ENCODE measurements around the gene ERMN. TPM values are rescaled to one million over a fixed set of nuclear protein-coding genes. Genes with fewer than 3 reads are reported as not detected.

ERMN gene
- polyA plus RNA-seq, 3 donors = 0.05 to 0.15 TPM; not detected in 1

DNA sequence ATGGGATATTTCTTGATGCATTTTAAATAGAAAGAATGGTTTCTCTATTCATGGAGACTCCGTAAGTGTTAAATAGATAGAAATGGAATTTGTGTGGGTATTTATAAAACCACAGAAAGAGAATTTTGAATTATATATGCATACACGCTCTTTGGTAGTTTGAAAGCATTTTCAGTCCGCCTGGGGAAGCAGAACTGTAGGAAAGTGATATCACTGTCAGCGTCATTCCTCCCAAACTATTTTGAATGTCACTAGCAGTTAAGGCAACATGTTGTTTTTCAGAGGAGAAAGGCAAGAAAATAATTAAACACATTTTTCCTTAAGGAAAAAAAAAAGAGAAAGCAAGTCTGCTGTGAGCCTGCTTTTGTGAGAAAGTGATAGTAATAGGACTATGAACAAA, 8.7 kb upstream of the ERMN start:
- 89 to 90% (median 89%) methylated on average over 4 of the region's 4 CpGs for WGBS, 3 donors
- H3K27ac ChIP-seq (ENCODE audit: low read depth, low read length) = no peak overlapping the region

DNA sequence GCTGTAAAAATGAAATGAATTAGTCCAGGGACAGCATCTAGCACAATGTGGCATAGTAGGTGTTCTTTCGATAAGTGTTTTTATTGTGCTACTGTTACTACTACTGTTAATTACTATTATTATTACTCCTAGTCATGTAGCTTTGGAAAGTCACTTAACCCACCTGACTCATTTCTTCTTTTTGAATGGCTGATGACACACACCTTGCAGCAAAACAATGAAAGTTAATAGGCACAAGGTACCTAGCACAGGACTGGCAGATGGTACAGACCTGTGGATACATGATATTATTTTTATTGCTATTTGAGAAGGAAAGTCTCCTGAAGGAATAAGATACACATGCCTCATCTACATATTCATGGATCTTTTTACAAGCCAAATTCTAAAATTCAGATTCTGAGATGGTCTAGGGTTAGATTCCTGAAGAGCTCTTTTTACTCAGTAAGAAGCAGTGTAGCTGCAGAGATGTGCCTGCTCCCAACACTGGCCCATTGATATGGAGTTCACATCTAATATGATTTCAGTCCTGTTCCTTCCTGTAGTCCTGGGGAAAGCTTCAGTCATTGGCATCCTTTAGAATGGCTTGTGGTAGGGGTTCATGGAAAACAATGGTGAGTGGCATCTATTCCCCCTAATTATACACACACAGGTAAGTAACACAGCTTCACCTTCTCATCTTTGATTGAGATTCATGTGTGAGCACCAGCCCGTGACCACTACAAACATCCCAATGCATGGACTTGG, 7.9 kb upstream of the ERMN start:
- WGBS, 3 donors = 90 to 96% (median 95%) methylated on average over 2 of the region's 2 CpGs

DNA sequence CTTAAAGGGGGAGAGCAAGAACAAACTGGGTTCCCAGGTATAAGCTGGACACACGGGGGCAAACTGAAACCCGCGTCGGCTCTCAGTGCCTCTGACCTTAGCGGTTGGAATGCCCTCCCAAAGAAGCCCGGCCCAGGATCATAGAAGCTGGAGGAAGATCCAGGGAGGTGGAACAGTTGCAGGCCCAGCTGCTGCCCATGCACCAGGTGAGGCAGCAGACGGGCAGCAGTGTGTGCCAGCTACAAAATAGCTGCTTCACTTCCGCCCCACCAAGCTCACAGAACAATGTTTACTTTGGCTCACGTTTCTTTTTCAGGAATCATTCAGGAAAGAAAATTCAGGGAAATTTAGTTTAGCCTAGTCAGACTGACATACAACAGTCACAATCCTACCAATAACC, 3.9 kb upstream of the ERMN start:
- no peak overlapping the region for H3K27ac ChIP-seq (ENCODE audit: low read depth, low read length)
- WGBS, 3 donors = 48 to 90% (median 86%) methylated on average over 9 of the region's 9 CpGs

More for the DNA sequence above, 7.9 kb upstream of the ERMN start:
- no peak overlapping the region for H3K27ac ChIP-seq (ENCODE audit: low read depth, low read length)

DNA sequence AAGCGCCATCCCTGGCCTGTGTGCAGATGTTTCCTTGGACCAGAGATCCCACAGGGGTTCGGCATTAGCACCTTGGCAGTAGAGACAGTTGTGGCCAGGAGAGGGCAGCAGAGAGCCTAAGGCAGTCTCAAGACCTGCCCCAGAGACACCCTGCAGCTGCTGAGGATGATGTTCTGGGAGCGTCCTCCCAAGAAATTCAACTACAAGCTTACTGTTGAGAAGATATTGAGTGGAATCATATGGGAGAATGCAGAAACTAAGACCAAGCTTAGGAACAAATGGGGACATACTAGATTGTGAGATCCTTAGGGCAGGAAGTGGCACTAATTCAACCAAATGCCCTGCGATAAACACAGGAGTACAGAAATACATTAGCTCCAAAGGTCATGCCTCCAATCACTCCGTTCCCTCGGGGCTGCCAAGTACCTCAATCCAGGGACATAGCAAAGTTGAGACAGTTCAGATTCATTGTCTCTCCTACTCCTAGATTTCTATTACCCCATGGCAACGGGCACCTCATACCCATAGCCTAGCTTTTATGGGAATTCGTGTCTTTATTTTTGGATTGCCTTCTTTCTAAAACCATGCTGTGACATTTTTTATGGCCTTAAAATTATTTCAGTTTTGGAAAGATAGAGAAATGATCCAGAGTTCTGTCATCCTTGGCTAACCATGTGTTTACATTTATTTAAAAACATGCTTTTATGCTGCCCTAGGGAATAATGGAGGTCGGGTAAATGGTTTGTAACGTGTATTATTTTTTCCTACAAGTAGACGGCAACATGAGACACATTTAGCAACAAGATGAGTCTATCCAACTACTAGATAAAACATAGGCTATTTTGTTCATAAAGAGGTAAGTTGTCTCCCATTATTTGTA, 2.2 kb upstream of the ERMN start:
- H3K27ac ChIP-seq (ENCODE audit: low read depth, low read length) = no peak overlapping the region
- 36 to 45% (median 40%) methylated on average over 11 of the region's 11 CpGs for WGBS, 3 donors

DNA sequence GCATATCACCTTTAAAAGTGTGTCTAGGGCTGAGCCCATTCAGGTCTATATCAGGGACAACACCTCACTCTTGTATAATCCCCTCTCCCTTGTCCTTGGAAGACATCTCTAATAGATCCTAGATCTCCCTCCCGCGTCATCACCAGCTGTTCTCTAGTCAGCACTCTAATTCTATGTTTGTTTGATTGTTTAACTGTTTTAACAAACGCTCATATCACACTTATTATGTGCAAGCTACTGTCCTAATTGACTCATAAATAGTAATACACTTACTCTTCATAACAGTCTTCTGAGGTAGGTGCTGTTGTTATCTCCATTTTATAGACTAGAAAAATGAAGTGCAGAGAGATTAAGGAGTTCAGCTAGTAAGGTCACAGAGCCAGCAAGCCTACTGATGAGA, 1.6 kb upstream of the ERMN start:
- WGBS, 3 donors = 75 to 89% (median 85%) methylated on average over 3 of the region's 3 CpGs
- H3K27ac ChIP-seq (ENCODE audit: low read depth, low read length) = no peak overlapping the region

DNA sequence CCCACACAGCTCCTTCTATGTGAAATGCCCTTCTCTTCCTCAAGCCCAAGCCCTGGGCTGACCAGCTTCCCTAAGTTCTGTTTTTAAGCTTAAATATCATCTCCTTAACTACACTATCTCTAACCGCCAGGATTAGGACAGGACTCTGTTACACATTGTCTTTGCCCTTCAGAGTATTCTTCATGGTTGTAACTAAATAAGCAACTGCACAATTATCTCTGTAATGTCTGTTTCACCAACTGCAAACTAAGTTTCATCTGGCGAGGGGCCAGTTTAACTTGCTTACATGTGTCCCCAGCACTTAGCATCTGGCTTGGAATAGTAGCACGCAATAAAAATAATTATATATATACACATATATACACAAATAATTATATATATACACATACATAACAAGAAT, 1.1 kb upstream of the ERMN start:
- 85 to 94% (median 89%) methylated on average over 3 of the region's 3 CpGs for WGBS, 3 donors
- no peak overlapping the region for H3K27ac ChIP-seq (ENCODE audit: low read depth, low read length)

DNA sequence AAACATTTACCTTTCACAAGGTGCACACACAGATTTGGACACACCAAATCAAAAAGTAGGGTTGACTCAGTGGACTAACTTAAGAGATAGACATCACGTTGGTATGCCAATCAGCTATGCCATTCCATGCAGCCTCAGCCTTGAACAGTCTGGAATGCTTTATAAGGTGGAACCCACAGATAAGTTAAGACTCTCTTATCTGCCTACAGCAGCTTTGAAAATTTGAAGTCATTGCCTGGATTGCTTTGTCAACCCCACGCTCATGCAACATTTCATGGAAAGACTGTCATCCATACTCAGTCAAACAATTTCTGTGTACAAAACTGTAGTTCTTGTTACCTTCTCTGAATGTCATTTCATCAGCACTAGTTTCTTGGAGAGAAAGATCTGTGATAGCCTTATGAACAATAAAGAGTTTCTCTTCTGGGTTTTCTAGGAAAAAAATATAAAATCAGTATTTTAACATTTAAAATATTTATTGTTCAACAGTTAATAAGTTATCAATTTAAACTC, 1.2 kb downstream of the ERMN start:
- 38 to 83% (median 72%) methylated on average over 2 of the region's 2 CpGs for WGBS, 3 donors

DNA sequence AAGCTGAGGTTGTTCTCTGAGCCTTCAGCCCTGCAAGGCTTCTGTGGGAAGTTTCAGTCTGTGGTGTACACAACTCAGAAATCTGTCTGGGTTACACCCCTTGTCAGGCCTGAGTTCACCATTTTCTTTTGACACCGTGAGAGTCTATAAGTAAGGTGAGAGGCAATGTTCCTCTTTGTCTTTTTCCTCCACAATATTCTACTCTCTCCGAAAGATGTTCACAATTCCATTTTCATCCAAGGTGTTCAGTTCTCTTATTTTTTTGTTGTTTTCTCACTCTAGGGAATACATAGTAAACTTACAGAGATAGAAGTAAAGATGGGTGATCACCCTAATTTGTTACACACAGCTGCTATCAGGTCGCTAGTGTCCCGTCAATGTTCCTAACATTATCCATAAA, 3.2 kb downstream of the ERMN start:
- H3K27ac ChIP-seq (ENCODE audit: low read depth, low read length) = no peak overlapping the region
- 80 to 92% (median 83%) methylated on average over 4 of the region's 4 CpGs for WGBS, 3 donors

More for the DNA sequence above, 1.2 kb downstream of the ERMN start:
- no peak overlapping the region for H3K27ac ChIP-seq (ENCODE audit: low read depth, low read length)

DNA sequence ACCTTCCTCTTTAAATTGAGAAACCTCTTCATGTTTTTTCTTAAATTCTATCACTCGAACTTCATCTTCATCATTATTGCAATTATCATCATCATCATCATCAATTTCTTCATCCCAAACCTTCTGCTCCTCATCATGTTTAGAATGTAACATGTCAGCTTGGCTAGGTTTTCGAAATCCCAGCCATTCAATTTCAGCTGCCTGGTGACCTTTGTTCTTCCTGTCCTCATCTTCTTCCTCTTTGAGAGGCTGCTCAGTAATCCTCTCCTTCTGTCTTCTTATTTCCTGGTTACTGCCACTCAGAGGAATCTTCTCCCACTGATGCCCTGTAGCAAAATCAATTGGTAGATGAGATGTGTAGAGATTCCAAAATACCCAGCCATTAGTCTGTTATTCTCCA, 4.2 kb downstream of the ERMN start:
- H3K27ac ChIP-seq (ENCODE audit: low read depth, low read length) = no peak overlapping the region
- 53 to 62% (median 61%) methylated on average over 2 of the region's 2 CpGs for WGBS, 3 donors

DNA sequence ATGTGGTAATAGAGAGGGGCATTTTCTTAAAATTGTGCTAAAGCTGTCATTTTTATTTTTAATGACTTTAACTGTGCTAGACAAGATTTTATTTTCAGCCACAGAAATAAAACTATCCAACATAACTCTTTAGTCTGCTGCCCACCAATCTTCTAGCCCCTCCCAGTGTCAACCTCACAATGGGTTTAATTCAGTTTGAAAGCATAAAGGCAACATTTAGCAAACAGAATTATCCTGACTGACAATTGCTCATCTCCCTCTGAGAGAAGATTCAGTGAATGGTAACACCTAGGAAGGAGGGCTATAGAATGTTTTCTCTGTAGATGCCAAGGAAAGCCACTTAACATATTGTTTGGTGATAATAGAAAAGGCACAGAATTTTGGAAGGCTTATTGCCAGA, 5.2 kb downstream of the ERMN start:
- no peak overlapping the region for H3K27ac ChIP-seq (ENCODE audit: low read depth, low read length)

DNA sequence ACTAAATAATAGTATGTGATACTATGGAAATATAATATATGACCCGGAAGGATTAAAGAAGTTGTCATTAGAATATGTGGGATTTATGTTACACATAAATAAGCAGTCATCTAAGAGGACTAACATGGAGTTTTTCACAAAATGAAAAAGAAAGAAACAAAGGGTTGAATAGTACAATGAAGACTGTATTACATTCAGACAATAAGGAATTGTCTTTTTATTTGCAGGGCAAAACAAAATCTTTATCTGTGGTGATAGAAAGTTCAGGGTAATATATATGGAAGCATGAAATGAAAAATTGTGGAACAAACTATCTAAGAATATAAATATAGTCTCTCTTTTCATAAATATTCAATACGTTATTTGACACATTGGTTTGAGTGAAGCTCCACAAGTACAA, 5.8 kb downstream of the ERMN start:
- no peak overlapping the region for H3K27ac ChIP-seq (ENCODE audit: low read depth, low read length)
- 84 to 90% (median 85%) methylated on average over 2 of the region's 2 CpGs for WGBS, 3 donors

DNA sequence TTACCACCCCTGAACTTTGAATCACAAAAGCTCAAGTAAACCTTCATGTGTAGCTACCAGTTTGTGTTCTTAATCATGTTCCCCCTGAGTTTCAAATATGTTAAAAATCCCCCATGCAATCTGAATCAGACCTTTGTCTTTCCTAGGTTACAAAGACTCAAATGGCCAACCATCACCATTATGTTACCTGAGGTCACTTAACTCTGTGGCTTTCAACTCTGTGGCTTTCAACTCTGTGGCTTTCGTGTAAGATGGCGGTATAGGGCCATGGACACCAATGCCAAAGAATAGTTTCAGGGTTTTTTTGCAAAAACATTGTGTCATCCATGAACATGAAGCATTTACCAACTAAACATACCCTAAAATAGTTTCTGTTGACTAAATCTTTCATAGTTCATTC, 6.7 kb downstream of the ERMN start:
- H3K27ac ChIP-seq (ENCODE audit: low read depth, low read length) = no peak overlapping the region
- WGBS, 3 donors = 95 to 97% (median 95%) methylated on average over 2 of the region's 2 CpGs

DNA sequence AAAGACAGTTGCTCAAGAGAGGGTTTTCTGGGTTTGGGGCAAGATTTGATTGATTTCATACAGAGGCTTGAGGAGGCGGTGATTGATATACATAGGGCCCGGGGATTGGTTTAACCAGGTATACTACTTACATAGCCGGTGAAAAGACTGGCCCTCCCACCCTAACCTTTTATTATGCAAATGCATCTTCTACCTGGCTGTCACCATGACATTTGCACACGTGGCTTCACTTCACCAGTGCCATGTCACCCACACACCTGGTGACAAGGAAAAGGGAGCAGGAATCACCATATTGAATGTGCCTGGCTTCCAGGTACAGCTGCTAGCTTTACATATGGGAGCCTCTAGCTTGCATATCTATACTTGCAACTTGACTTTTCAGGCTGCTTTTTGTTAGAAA, 9.7 kb downstream of the ERMN start:
- WGBS, 3 donors = 75 to 85% (median 82%) methylated on average over 4 of the region's 4 CpGs
- no peak overlapping the region for H3K27ac ChIP-seq (ENCODE audit: low read depth, low read length)

DNA sequence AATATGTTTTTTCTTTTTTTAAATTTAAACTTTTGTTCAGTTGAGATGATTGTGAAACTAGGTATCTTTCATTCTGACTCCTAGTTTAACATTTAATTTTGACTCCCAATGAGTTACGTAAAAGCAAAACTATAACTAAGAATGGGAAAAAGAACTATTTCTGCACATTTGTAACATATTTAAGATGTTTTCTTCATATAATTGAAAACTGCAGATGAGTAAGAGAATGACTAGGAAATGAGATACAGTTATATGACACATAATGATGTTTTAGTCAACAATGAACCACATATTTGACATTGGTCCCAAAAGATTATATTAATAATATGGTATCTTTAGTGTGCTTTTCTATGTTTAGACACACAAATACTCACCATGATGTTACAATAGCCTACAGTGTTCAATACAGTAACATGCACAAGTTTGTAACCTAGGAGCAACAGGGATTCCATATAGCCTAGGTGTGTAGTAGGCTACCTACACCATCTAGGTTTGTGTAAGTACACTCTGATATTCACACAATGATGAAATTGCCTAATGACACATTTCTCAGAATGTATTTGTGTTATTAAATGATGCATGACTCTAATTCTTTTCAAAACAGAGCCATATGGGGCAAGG, 12.6 kb downstream of the ERMN start:
- no peak overlapping the region for H3K27ac ChIP-seq (ENCODE audit: low read depth, low read length)
- WGBS, 3 donors = 92 to 100% (median 100%) methylated on average over 1 of the region's 1 CpG

DNA sequence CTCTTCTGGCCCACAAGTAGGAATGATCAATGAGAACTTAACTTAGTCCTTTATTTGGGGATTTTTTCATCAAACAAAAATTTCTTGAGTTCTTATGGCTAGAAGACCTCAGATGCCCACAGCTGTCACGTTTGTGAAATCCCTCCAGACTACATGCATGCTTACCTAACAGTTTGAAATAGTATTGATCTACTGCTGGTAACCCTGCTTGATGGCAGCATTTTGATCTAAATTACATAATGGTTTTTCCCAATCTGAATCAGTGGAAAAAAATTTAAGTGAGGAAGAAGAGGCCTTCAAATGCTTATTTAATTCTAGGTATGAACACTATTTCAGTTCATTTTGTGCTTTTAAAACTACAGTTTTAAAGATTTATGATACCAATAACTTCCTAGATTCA, 13.9 kb downstream of the ERMN start:
- H3K27ac ChIP-seq (ENCODE audit: low read depth, low read length) = no peak overlapping the region
- 67 to 77% (median 69%) methylated on average over 1 of the region's 1 CpG for WGBS, 3 donors

DNA sequence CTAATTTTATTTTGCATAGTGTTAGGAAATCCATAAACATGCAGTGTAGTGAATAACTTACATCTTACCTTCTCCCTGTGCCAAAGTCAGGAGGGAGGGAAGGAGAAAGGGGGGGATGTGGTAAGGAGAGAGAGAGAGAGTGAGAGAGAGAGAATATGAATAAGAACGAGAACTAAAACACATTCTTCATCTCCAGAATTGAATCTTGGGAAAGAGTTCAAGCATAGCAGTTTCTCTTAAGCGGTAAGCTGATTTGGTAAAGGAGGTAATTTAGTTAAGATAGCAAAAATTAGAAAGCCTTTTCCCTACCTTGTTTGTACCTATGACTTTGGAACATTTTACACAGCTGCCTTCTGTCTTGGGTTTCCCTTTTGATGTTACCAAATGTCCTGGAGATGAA, 15.7 kb downstream of the ERMN start:
- no peak overlapping the region for H3K27ac ChIP-seq (ENCODE audit: low read depth, low read length)
- 77 to 84% (median 80%) methylated on average over 2 of the region's 2 CpGs for WGBS, 3 donors

DNA sequence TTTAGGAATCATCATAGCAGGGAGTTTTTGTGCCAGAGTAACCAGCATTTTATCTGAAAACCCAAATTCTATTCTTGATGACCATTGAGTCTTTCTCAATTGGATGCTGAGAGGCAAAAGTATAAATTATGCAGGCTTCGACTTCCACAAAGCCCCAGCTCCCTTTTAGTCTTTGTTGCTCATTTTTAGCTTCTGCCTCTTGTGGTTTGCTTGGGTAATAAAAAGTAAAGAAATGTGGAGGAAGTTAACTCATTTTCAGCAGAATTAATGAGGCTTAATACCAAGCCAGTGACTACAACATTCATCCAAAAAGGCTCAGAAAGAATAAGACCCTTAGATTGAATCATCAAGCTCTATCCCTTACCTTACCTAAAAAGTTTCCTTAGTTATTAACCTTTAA, 18.6 kb downstream of the ERMN start:
- no peak overlapping the region for H3K27ac ChIP-seq (ENCODE audit: low read depth, low read length)
- 38 to 67% (median 43%) methylated on average over 1 of the region's 1 CpG for WGBS, 3 donors

DNA sequence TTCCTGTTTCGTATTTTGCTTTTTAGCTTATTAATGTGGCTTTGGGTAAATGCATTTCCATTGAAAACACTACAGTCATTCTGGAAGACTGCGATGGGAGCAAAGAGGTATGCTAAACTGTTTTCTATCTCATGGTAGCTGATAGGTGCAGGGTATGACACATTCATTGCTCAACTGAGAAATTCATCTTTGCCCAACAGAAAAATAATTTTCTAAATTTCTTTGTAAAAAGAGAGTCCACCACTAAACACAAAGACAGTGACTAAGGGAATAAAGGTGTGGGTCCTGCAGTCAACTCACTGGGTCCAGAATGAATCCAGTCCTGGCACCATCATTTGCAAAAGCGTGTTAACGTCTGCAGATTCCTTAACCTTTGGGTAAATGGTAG, 19.9 kb downstream of the ERMN start:
- 81 to 86% (median 82%) methylated on average over 4 of the region's 4 CpGs for WGBS, 3 donors
- H3K27ac ChIP-seq (ENCODE audit: low read depth, low read length) = no peak overlapping the region

Measured in adipose tissue (tissue), 3 donors.